ENCODE results near the gene FANCC.

- TF ChIP-seq CTCF (IDR thresholded peaks at IDR 0.05) (no peak; the same call in 1 of the 2 replicates), RAD21 (IDR thresholded peaks at IDR 0.05; ENCODE audit: low read length) (no peak), SMC3 (IDR thresholded peaks at IDR 0.05; ENCODE audit: low read depth, low read length) (no peak), EZH2phosphoT487 (IDR thresholded peaks at IDR 0.05; ENCODE audit: borderline replicate concordance, low read depth) (no peak), RXRA (IDR thresholded peaks at IDR 0.05; ENCODE audit: borderline replicate concordance, low read depth) (no peak), TEAD4 (IDR thresholded peaks at IDR 0.05; ENCODE audit: borderline replicate concordance, insufficient read depth) (no peak), TCF12 (IDR thresholded peaks at IDR 0.05) (no peak), REST (IDR thresholded peaks at IDR 0.05; ENCODE audit: low read depth, low read length) (no peak), NFIC (IDR thresholded peaks at IDR 0.05; ENCODE audit: borderline replicate concordance) (no peak), FOXM1 (IDR thresholded peaks at IDR 0.05; ENCODE audit: low read depth) (no peak), ZBTB33 (IDR thresholded peaks at IDR 0.05; ENCODE audit: borderline replicate concordance, low read depth) (no peak), GATA2 (CRISPR knock-in tag; IDR thresholded peaks at IDR 0.05) (peak; percentile 50)
Observed at GRCh38 chr9:95138474-95138873, 179.0 kb downstream of the FANCC start.
